DMS79 (cell line): Measurements from ENCODE around the gene GAREM1.
A peak's percentile ranks its signal among the peaks of the same experiment; 100 is the strongest.
"Not testable (repeated sequence)": the region's sequence is repeated elsewhere in the genome, so short reads cannot be mapped to it uniquely, and the experiment has no call there.

Experiments used
- DNase-seq: peaks from one replicate; lab custom pipeline; 2025; lab: John Stamatoyannopoulos, UW

The GAREM1 gene

GRCh38 chr18:32470714-32471633 is at the start of gene GAREM1:
Gene GAREM1 (minus strand): TSS chr18:32470882. CDS start chr18:32470428, 454 bp downstream.
- DNase-seq, result peak; percentile 92

DNA sequence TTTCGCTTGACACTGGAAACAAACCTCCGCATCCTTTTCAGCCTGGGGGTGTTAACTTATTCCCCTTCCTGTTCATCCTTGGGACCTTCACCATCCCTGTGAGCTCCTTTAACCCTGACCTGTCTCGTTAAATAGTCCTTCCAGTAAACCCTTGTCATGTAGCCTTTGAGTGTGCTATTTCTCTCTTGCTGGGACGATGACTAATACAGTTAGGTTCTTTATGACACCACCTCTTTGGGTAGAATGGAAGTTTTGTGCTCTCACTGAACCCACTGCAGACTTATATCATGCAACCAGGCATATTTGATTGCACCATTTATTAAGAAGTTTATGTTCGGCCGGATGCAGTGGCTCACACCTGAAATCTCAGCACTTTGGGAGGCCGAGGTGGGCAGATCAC is 40.5 kb upstream of the GAREM1 start:
- no peak for DNase-seq

DNA sequence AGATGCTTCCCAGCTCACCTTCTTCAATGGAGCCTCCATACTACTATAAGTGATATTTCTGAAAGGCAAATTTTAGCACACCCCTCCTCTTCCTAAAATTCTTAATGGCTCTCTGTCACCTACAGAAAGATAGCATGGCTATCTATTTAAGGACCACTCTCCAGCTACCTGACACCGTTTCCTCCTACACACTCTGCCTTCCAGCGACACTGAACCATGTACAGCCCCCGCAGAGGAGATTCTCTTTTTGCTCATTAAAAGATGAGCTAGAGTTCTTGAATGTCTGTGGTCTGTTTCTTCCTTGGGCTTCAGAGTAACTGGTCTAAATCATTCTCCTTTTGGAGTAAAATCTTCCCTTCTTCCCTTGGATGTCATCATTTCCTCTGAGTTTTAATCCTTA is 38.4 kb upstream of the GAREM1 start:
- no peak for DNase-seq

- DNase-seq, result no peak
Measured at GRCh38 chr18:32507093-32507492, 36.4 kb upstream of the GAREM1 start.

DNA sequence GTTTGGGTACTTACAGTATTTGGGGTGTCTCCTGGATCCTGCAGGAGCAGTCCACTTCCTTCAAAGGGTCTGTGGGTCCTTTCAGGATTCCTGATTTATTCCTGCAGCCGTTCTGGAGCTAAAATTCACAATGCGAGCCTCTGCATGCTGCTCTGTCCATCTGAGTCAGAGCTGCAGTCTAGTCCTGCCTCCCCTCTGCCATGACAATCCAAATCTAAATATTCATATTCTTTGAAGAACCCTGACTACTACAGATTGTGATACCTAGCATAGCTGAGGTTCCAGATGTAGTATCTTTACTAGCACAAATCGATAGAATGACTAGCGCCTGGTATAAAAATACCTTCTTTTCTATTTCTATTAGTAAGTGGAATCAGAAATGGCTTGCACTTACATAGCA is 31.3 kb upstream of the GAREM1 start:
- DNase-seq, result no peak

- DNase-seq, result not testable (repeated sequence)
Measured at GRCh38 chr18:32501242-32501641, 30.6 kb upstream of the GAREM1 start.

- DNase-seq, result no peak
Measured at GRCh38 chr18:32483002-32483401, 12.3 kb upstream of the GAREM1 start.

GRCh38 chr18:32482117-32482516 is 11.4 kb upstream of the GAREM1 start:
- no peak for DNase-seq

DNA sequence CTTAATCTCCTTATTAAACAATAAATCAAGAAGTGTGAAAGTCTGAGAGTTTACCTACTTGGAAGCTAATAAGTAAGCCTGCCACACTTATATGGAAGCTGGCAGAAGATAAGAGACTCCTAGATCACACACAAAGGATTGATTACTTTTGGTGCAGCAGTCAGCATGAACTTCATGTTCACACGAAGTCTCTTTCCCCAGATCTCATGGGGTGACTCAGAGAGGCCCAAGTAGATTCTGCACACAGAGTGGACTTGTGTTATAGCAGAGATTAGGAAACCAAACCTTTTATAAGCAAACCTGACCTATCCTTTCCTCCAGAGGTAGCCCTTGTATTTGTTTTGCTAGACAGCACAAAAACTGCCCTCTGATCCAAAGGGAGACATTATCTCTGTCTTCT is 9.9 kb upstream of the GAREM1 start:
- DNase-seq, result no peak

DNA sequence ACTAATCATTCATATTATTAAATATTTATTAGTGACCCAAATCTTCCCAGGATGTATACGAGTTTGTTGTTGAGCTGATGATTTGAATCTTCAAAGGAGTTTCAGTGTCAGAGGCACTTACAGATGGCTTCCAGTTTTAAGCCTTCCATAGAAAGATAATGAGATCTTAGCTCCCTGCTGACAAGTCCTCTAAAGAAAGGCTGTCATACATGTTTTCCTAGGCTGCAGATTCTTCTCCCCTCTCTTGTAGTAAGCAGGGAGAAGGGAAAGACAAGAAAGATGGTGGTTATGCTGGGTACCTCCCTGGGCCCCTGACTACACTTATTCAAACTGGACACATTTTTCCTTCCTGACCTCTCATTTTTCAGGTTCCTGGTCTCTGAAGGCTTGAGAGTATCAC is 8.1 kb upstream of the GAREM1 start:
- no peak for DNase-seq

- DNase-seq, result no peak
Measured at GRCh38 chr18:32478317-32478716, 7.6 kb upstream of the GAREM1 start.

- no peak for DNase-seq
Measured at GRCh38 chr18:32476106-32476505, 5.4 kb upstream of the GAREM1 start.

- DNase-seq, result not testable (repeated sequence)
Measured at GRCh38 chr18:32475069-32475468, 4.4 kb upstream of the GAREM1 start.

DNA sequence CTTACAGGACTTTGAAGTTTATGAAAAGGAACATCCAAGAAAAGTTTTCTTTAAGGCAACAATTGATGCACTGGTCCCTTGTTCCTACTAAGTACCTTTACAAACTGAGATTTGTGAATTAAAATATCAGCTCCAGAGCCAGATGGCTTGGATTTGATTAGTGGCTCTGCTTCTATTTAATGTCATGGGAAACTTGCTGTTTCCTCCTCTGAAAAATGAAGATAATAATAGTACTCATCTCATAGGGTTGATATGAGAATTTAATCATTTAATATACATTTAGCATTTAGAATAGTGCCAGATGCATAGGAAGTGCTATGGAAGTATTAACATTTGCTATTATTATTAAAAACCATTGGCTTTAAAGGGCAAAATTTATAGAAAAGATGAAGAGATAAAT is 2.6 kb upstream of the GAREM1 start:
- DNase-seq, result no peak

DNA sequence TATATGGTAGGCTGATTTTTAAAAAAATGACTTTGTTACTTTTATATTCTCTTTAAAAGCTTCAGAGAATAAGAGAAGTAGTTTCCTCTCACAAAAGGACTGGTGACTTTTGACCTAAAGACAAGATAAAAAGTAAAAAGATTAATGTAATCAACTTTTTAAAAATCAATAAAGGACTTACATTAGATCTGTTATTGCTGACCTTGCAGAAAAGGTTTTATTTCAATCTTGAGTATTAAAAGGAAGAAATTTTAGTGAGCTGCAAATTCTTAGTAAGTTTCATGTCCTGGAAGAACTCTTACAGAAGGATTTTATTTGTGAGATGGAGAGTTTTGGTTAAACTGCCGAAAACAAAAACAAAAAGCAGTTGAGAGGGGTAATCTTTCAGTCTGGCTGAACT is 2.2 kb upstream of the GAREM1 start:
- DNase-seq, result no peak

DNA sequence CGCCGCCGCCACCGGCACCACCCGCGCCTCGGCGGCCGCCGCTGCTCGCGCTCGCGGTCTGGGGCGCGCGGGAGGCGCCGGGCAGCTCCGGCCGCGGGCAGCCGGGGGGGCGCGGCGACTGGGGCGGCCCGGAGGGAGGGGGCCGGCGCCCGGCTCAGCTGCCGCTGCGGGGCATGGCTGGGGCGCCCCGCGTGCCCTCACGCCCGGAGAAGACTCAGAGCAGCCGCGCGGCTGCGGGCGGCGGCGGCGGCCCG is 295 bp downstream of the GAREM1 start:
- DNase-seq, result no peak

DNA sequence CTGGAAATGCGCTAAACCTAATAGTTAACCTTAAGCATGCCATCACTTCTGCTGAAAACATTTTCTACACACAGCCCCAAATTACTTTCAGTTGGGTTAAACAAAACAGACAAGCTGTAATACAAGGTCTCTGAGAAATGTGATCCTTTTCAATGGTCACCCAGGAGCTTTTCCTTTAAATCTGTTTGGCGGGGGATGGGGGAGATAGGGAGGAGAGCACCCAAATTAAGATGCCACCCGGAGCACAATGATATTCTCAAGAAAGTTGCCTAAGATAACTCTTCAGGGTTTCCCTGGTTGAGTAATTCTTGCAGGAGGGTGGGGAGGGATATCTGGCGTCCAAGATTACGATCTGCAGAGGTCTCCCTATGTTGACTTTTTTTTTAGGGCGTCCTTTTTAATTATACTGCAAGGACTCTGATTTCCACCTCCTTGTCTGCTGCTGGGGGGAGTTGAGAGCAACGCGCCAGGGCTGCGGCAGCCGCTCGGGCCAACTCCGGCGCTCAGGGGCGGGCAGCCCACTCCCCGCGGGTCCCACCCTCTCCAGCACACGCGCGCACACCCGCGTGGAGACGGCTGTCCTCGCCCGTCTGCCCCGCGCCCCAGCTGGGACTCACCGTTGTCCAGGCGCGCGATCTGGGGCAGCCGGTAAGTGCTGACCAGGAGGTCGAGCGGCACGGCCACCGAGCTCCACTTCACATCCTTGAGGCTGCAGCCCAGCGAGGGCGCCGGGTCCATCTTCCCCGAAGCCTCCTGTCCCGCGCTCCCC is 807 bp downstream of the GAREM1 start:
- no peak for DNase-seq

DNA sequence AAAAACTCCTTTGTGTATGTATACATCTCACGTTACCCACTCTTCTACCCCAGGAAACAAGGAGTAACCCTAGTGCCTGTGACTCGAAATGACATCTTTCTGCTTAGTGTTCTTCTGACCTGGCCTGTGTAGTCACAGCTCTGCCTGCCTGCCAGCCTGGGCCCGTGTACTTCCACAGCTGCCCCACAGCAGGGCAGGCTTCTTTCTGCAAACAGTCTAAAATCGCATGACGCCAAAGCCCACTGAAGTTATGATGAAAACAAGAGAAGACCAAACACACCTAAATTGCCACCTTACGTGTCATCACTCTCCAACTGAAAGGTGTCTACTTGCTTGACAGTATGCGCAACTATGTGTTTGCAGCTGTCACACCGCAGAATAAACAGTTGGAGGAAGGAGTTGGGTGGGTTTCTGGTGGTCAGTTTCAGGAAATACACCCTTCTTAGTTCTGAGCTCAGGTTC is 1.5 kb downstream of the GAREM1 start:
- peak; percentile 40 for DNase-seq

DNA sequence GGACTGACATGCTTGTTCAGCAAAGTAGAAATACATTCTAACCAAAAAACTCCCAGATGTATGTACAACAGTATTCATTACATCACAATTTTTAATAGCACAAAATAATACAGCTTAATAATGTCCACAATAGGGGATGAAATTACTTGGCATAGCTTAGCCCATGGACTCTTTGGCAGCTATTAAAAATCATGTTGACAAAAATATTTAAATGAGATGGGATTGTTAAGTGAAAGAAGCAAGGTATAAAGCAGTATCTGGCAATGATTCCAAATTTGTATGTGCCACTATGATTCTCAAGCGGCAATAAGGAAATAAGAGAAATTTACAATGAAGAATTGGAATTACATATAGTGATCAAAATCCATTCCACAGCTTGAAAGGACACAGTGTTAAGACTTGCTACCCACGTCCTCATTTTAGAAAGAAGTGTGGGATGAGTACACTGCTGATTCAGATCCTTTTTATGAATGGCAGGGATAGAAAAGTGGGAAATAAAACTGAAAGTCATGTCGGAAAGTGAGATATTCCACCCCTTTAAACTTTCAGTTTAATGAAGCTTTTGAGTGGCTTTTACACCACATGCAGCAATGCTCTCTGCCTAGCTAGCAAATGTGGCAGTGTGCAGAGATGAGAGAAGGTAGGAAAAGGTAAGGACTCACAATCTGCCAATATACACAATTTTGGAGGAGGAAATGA is 2.4 kb downstream of the GAREM1 start:
- no peak for DNase-seq

- DNase-seq, result no peak
Measured at GRCh38 chr18:32461709-32462272, 8.9 kb downstream of the GAREM1 start.

- DNase-seq, result no peak
Measured at GRCh38 chr18:32460171-32460731, 10.4 kb downstream of the GAREM1 start.
